Small intestine (tissue), 7 donors: Measurements from ENCODE around the gene ARHGAP1. TPM values are rescaled to one million over a fixed set of nuclear protein-coding genes. Genes with fewer than 3 reads are reported as not detected.
A peak's percentile ranks its signal among the peaks of the same experiment; 100 is the strongest.

Source experiments
- DNase-seq, 2 donors: peaks; one replicate each; pipeline versions ENCODE4 v3.0.0 to v3.0.0-alpha.2; 2013
- FAIRE-seq: peaks from 2 replicates; lab custom pipeline; 2012; peaks lifted over from hg19 to GRCh38; lab: Jason Lieb, UNC
- H3K27ac ChIP-seq, 3 donors: one replicate each; pipeline ENCODE4 v1.5.1; 2013; ENCODE audit warnings: low read length in 2 of 3, mild to moderate bottlenecking in 2 of 3, control low read depth in 1 of 3, inconsistent platforms in 1 of 3, low read depth in 1 of 3, moderate library complexity in 1 of 3
- H3K27me3 ChIP-seq, 3 donors: one replicate each; pipeline ENCODE4 v1.6.1; 2013; ENCODE audit warnings: low read length in 3 of 3, inconsistent platforms in 1 of 3; ENCODE audit not compliant: control insufficient read depth in 3 of 3, insufficient read depth in 3 of 3
- H3K36me3 ChIP-seq, 3 donors: one replicate each; pipeline ENCODE4 v1.6.1; 2013; ENCODE audit warnings: low read length in 3 of 3, inconsistent platforms in 1 of 3, low read depth in 1 of 3, mild to moderate bottlenecking in 1 of 3, moderate library complexity in 1 of 3; ENCODE audit not compliant: control insufficient read depth in 3 of 3, insufficient read depth in 2 of 3
- H3K4me1 ChIP-seq, 3 donors: one replicate each; pipeline ENCODE4 v1.6.1; 2013; ENCODE audit warnings: low read length in 2 of 3, inconsistent platforms in 1 of 3, low read depth in 1 of 3, mild to moderate bottlenecking in 1 of 3, moderate library complexity in 1 of 3; ENCODE audit not compliant: control insufficient read depth in 3 of 3, insufficient read depth in 2 of 3
- H3K4me3 ChIP-seq, 3 donors: one replicate each; pipeline ENCODE4 v1.5.1; 2013; ENCODE audit warnings: low read length in 3 of 3, control low read depth in 1 of 3, inconsistent platforms in 1 of 3, low read depth in 1 of 3, mild to moderate bottlenecking in 1 of 3, moderate library complexity in 1 of 3
- H3K9me3 ChIP-seq, 2 donors: one replicate each; pipeline ENCODE4 v1.6.1; 2013; ENCODE audit warnings: low read depth in 1 of 2, low read length in 1 of 2; ENCODE audit not compliant: control insufficient read depth in 2 of 2, insufficient read depth in 1 of 2
- WGBS, 3 donors: extraction: QIAGEN DNeasy Blood & Tissue Kit; methylation state at CpG; one replicate each; pipeline ENCODE4 v1.1.7; 2013; 5-methylcytosine and 5-hydroxymethylcytosine counted together
- polyA plus RNA-seq, 4 donors: library from polyadenylated mRNA; stranded (reverse) in 3 of 4; unstranded in 1 of 4; fragments of 200-250 nt in 3 of 4; fragments of 120-200 nt in 1 of 4; gene quantifications; one replicate each; pipeline versions ENCODE4 v1.2.1 to v1.2.3, GENCODE V29; 2013
- donor health status: healthy with polysubstance abuse.
- donor health status: control.
- donor health status: control.
- donor health status: Bipolar disorder and iron deficiency.
- donor health status: healthy.

ARHGAP1 gene
- polyA plus RNA-seq, 4 donors: 18.6 to 49.0 (median 26.0) TPM

- no peaks in the 10 kb centered on the region for H3K4me1 ChIP-seq
- no peak overlapping the region for H3K4me3 ChIP-seq
- H3K27me3 ChIP-seq: no peaks in the 10 kb centered on the region
- no peak for DNase-seq
- 71 to 78% (median 77%) methylated on average over 12 of the region's 12 CpGs for WGBS, 3 donors
- H3K27ac ChIP-seq: no peak overlapping the region
- H3K36me3 ChIP-seq: peaks cover 11 to 36% (median 18%) of the 10 kb centered on the region in 3 donors
- FAIRE-seq: no peak
- no peaks in the 10 kb centered on the region for H3K9me3 ChIP-seq
Measured at GRCh38 chr11:46741600-46742484, 41.4 kb upstream of the ARHGAP1 start.

GRCh38 chr11:46738887-46739286, 38.5 kb upstream of the ARHGAP1 start:
- Histone ChIP-seq H3K27me3 (no peaks in the 10 kb centered on the region), H3K27ac (no peak overlapping the region), H3K4me1 (no peaks in the 10 kb centered on the region), H3K36me3 (peaks cover 8 to 25% (median 10%) of the 10 kb centered on the region in 3 donors), H3K9me3 (no peaks in the 10 kb centered on the region), H3K4me3 (no peak overlapping the region)
- WGBS, 3 donors: 34 to 63% (median 58%) methylated on average over 6 of the region's 6 CpGs
- peak; percentile 28 to 52 for DNase-seq
- FAIRE-seq: no peak

- H3K4me3 ChIP-seq: no peak overlapping the region
- FAIRE-seq: no peak
- H3K36me3 ChIP-seq: peaks cover 3 to 19% (median 5%) of the 10 kb centered on the region in 3 donors
- DNase-seq: no peak
- no peaks in the 10 kb centered on the region for H3K9me3 ChIP-seq
- WGBS, 3 donors: 94 to 96% (median 95%) methylated on average over 11 of the region's 11 CpGs
- H3K27me3 ChIP-seq: no peaks in the 10 kb centered on the region
- no peaks in the 10 kb centered on the region for H3K4me1 ChIP-seq
- no peak overlapping the region for H3K27ac ChIP-seq
Measured at GRCh38 chr11:46737699-46738098, 37.3 kb upstream of the ARHGAP1 start.

DNA sequence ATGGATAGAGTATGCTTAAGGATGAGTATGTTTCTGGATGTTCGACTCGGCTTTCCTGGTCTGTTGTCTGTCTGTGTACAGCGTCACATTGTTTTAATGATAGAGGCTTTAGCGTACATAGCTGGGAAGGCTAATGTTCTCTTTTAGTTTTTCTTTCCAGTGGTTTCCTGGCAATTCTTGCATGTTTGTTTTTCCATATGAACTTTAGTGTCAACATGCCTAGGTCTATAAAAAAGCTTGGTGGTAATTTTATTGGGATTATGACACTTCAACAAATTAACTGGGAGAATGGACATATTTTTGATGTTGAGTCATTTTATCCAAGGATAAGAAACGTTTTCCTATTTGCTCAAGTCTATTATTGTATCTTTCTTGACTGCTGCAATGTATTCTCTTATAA, 36.2 kb upstream of the ARHGAP1 start:
- DNase-seq (no peak), FAIRE-seq (no peak)
- H3K27ac ChIP-seq: no peak overlapping the region
- H3K4me3 ChIP-seq: no peak overlapping the region
- peaks cover 0 to 11% (median 2%) of the 10 kb centered on the region in 3 donors for H3K36me3 ChIP-seq
- no peaks in the 10 kb centered on the region for H3K4me1 ChIP-seq
- no peaks in the 10 kb centered on the region for H3K9me3 ChIP-seq
- H3K27me3 ChIP-seq: no peaks in the 10 kb centered on the region
- 66 to 68% (median 66%) methylated on average over 5 of the region's 5 CpGs for WGBS, 3 donors

DNA sequence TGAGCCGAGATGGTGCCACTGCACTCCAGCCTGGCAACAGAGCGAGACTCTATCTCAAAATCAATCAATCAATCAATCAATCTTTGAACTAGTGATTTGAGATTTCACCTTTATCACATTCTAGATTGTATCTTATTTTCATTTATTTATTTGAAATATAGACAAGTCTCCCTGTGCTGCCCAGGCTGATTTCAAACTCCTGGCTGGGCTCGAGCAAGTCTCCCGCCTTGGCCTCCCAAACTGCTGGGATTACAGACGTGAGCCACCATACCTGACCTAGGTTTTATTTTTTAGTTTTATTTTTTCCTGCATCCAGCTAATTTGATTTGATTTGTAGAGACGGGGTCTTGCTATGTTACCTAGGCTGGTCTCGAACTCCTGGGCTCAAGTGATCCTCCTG, 35.7 kb upstream of the ARHGAP1 start:
- H3K9me3 ChIP-seq: no peaks in the 10 kb centered on the region

DNA sequence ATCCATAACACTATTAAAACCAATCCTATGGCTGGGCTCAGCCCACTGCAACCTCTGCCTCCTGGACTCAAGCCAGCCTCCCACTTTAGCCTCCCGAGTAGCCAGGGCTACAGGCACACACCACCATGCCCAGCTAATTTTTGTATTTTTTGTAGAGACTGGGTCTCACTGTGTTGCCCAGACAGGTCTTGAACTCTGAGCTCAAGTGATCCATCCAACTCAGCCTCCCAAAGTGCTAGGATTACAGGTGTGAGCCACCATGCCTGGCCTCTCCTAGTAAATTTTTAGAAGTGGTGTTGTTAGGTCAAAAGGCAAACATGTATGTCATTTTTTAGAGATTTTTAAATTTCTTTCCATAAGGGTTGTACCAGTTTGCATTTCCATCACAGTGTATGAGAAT, 32.8 kb upstream of the ARHGAP1 start:
- no peaks in the 10 kb centered on the region for H3K36me3 ChIP-seq
- no peaks in the 10 kb centered on the region for H3K9me3 ChIP-seq
- FAIRE-seq: no peak
- no peaks in the 10 kb centered on the region for H3K27me3 ChIP-seq
- no peaks in the 10 kb centered on the region for H3K4me1 ChIP-seq
- H3K4me3 ChIP-seq: no peak overlapping the region
- no peak for DNase-seq
- H3K27ac ChIP-seq: no peak overlapping the region
- WGBS, 3 donors: 70 to 86% (median 75%) methylated on average over 1 of the region's 1 CpG

More for the DNA sequence above, 35.7 kb upstream of the ARHGAP1 start:
- Histone ChIP-seq H3K4me3 (no peak overlapping the region), H3K27me3 (no peaks in the 10 kb centered on the region), H3K4me1 (no peaks in the 10 kb centered on the region), H3K36me3 (peaks cover 0 to 6% (median 0%) of the 10 kb centered on the region in 3 donors), H3K27ac (no peak overlapping the region)
- WGBS, 3 donors: 89 to 93% (median 92%) methylated on average over 7 of the region's 7 CpGs
- DNase-seq: no peak
- FAIRE-seq: no peak

DNA sequence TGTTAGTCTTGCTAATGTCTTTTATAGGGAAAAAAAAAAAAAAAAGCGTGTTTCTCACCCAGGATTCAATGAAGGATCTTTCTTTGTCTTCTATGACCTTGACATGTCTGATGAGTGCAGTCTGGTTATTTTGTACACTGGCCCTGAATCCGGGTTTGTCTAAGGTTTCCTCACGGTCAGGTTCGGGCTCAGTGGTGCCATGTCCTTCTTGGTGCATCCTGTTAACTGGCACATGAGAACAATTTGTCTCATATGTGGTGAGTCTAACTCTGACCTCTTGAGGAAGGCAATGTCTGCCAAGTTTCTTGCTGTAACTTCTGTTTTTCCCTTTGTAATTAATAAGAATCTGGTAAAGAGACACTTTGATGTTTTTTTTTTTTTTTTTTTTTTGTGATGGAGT, 31.1 kb upstream of the ARHGAP1 start:
- FAIRE-seq (no peak), DNase-seq (no peak)
- 90 to 93% (median 90%) methylated on average over 4 of the region's 4 CpGs for WGBS, 3 donors
- H3K27ac ChIP-seq: no peak overlapping the region
- no peaks in the 10 kb centered on the region for H3K27me3 ChIP-seq
- H3K4me3 ChIP-seq: no peak overlapping the region
- no peaks in the 10 kb centered on the region for H3K4me1 ChIP-seq
- no peaks in the 10 kb centered on the region for H3K9me3 ChIP-seq
- H3K36me3 ChIP-seq: no peaks in the 10 kb centered on the region

DNA sequence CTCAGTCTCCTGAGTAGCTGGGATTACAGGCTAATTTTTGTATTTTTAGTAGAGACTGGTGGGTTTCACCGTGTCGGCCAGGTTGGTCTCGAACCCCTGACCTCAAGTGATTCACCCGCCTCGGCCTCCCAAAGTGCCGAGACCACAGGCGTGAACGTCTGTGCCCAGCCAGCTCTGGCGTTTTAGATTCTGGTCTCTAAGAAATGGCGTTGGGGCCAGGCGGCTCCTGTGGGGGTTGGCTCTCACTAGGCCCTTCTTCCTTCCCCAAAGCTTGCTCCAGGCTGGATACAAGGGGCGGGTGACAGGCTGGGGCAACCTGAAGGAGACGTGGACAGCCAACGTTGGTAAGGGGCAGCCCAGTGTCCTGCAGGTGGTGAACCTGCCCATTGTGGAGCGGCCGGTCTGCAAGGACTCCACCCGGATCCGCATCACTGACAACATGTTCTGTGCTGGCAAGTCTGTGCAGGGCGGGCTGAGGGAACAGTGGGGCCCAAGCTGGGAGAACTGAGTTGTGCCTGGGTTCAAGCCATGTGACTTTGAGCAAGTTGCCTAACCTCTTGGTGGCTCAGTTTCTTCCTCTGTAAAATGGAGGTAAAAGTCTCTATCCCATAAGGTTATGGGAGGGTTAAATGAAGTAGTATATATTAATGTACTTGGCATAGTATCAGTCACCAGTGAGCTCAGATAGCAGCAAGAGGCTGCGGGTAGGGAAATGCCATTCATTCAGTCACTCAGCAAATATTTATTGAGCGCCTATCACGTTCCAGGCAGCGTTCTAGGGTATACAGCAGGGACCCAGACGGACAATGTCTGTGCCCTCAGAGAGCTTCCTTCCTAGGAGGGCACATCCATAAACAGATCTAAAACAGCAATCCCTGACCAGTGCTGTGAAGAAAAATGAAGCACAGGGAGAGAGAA, 28.9 kb upstream of the ARHGAP1 start:
- H3K27me3 ChIP-seq: no peaks in the 10 kb centered on the region
- no peak for FAIRE-seq
- H3K36me3 ChIP-seq: no peaks in the 10 kb centered on the region
- 78 to 87% (median 84%) methylated on average over 24 of the region's 24 CpGs for WGBS, 3 donors
- no peak for DNase-seq
- H3K4me3 ChIP-seq: no peak overlapping the region
- H3K27ac ChIP-seq: no peak overlapping the region
- H3K4me1 ChIP-seq: no peaks in the 10 kb centered on the region
- no peaks in the 10 kb centered on the region for H3K9me3 ChIP-seq
